Testis (tissue), 2 donors: ENCODE measurements around the gene RTN4IP1.

ENCODE experiments used
- POLR2A ChIP-seq: fragments of 450-650 bp; IDR thresholded peaks from one replicate; pipeline ENCODE4 v1.6.1; 2017; ENCODE audit warnings: antibody characterized with exemption, mild to moderate bottlenecking, moderate library complexity
- TF ChIP-seq, protein P1 (sequence below), 3 experiments: fragments of 450-650 bp in 2 of 3; fragments of 200-600 bp in 1 of 3; sonication (generic) in 1 of 3; IDR thresholded peaks; one replicate each; pipeline ENCODE4 v1.5.1; 2016 to 2019; ENCODE audit warnings: antibody characterized with exemption in 3 of 3, mild to moderate bottlenecking in 2 of 3, moderate library complexity in 1 of 3

- TF ChIP-seq POLR2A = no peak
- TF ChIP-seq, protein P1, sequence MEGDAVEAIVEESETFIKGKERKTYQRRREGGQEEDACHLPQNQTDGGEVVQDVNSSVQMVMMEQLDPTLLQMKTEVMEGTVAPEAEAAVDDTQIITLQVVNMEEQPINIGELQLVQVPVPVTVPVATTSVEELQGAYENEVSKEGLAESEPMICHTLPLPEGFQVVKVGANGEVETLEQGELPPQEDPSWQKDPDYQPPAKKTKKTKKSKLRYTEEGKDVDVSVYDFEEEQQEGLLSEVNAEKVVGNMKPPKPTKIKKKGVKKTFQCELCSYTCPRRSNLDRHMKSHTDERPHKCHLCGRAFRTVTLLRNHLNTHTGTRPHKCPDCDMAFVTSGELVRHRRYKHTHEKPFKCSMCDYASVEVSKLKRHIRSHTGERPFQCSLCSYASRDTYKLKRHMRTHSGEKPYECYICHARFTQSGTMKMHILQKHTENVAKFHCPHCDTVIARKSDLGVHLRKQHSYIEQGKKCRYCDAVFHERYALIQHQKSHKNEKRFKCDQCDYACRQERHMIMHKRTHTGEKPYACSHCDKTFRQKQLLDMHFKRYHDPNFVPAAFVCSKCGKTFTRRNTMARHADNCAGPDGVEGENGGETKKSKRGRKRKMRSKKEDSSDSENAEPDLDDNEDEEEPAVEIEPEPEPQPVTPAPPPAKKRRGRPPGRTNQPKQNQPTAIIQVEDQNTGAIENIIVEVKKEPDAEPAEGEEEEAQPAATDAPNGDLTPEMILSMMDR (IDR thresholded peaks at IDR 0.05) = no peak
Observed at GRCh38 chr6:106536851-106537250, 92.4 kb downstream of the RTN4IP1 start.
